CD4-positive, alpha-beta T cell treated with Interleukin-17A for 4 hours (primary cell): ENCODE measurements around the gene MARK2.

Source experiments
- DNase-seq: peaks from one replicate; pipeline ENCODE4 v3.0.0-alpha.2; 2020; ENCODE audit warnings: mixed read lengths

MARK2 gene

DNA sequence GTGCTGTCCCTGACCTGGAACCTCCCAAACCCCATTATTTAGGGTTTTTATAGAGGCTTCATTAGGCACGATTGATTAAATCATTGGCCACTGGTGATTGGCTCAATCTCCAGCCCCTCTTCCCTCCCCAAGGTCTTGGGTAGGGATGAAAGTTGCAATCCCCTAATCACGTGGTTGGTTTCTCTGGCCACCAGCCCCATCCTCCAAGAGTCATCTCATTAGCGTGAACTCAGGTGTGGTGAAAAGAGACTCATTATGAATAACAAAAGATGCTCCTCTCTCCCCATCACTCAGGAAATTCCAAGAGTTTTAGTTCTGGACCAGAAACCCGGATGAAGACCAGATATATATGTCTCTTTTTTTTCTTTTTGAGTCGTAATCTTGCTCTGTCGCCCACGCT lies 7.6 kb upstream of the MARK2 start:
- DNase-seq, result no peak

GRCh38 chr11:63832336-63832735 lies 6.6 kb upstream of the MARK2 start:
- DNase-seq, result no peak

- DNase-seq, result no peak
Observed at GRCh38 chr11:63833048-63833447, 5.9 kb upstream of the MARK2 start.

DNA sequence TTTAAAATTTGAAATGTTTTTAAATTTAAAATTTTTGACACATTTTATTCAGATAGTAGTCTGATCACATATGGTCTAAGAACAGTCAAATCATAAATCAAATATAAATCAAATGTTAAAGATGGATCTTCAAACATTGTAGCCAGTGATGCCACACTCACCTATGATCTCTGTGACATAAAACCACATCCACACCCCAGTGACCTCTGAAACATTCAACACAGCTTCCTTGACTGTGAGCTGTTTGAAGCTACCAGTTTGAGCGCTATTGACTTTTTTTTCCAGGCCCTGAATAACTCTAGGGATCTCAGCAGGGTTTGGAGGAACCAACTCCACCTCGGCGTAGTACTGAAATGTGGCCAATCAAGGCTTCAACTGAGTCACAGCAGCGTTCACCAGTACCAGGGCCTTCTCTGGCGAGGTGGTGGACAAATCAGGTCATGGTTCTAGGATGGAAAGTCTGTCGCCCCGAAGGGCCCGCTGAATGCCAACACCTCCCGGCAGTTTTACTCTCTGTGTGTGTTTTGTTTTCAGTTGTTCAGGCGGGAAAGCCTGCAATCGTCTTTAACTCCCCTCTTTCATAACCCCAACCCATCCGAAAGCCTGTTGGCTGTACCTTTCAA lies 4.3 kb upstream of the MARK2 start:
- no peak for DNase-seq

- no peak for DNase-seq
Observed at GRCh38 chr11:63835158-63835545, 3.8 kb upstream of the MARK2 start.

- peak; percentile 82 for DNase-seq
Observed at GRCh38 chr11:63837027-63837688, 1.8 kb upstream of the MARK2 start.

GRCh38 chr11:63837739-63838138 lies 1.2 kb upstream of the MARK2 start:
- no peak for DNase-seq

DNA sequence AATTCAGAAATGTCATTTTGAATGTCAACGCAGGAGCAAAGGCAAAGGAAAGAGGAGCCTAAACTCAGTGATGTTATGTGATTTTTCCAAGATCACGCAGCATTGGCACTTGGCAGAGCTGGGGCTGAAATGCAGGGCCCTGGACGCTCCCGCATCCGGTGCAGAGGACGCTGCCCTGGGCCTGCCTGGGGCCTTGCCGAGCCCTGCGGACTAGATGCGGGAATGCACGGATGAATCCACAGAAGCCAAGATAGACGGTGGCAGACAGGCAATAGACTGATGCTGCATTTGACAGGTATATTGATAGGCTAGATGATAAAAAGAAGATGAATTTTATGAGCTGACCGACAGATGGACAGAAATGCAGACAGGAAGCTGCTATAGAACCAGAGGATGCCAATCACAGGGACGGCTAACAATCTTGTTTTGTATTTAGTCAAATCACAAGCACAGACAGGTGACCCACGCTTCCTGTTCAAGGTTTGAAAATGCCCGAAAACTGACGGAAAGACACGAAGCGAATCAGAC lies 696 bp upstream of the MARK2 start:
- DNase-seq, result peak; percentile 11

GRCh38 chr11:63839508-63840355 lies 822 bp downstream of the MARK2 start:
- DNase-seq, result peak; percentile 32

GRCh38 chr11:63840356-63841060 lies 1.6 kb downstream of the MARK2 start:
- peak; percentile 21 for DNase-seq

DNA sequence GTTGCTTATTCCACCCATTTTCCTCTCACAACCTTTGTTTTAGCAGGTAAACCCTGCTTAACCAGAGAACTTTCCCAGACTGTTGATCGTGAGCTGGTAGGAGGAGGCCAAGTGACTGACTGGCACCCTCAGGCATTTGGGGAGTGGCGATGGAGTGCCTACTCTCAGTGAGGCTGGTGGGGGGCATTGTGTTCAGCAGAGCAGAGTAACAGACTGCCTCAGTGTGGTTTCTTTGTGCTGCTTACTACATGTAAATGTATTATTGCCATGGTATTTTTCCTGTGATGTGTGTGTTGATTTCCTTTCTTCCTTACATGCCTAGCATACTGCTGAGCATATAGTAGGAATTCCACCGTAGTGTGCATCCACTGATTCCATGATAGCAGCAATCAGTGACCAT lies 2.6 kb downstream of the MARK2 start:
- DNase-seq, result no peak

DNA sequence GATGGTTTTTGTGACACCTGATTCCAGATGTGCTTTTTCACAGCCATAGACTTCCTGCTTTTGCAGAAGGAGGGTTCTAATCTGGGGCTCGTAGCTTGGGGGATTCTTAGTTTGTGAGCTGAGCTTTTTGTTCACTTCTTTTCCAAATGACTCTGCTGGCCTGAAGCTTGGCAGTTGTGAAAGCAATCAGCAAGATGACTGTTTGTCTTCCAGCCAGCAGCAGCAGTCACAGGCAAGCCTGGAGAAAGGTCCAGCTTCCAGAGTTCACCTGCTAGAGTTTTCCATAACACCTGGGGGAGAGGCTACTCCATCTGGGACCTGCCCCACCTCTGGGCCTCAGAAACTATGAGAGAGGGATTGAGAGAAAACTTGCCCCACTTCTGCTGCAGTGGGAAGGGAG lies 4.1 kb downstream of the MARK2 start:
- no peak for DNase-seq

GRCh38 chr11:63844836-63845235 lies 5.9 kb downstream of the MARK2 start:
- no peak for DNase-seq

GRCh38 chr11:63845303-63845702 lies 6.4 kb downstream of the MARK2 start:
- DNase-seq, result no peak

DNA sequence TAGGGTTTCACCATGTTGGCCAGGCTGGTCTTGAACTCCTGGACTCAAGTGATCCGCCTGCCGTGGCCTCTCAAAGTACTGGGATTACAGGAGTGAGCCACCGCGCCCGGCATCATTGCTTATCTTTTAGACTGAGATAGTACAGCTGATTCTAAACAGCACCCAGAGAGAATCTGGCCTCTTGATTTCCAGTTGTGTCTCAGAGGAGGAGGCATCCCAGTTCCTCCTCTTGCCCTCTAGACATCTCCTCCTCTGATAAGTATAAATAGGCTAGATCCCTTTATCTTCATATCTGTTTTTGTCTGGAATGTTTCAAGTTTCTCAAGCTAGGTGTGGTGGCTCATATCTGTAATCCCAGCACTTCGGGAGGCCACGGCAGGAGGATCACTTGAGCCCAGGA lies 7.0 kb downstream of the MARK2 start:
- DNase-seq, result no peak

GRCh38 chr11:63846897-63847296 lies 8.0 kb downstream of the MARK2 start:
- DNase-seq, result no peak

- DNase-seq, result no peak
Observed at GRCh38 chr11:63847363-63847762, 8.5 kb downstream of the MARK2 start.

- DNase-seq, result no peak
Observed at GRCh38 chr11:63849691-63850090, 10.8 kb downstream of the MARK2 start.

DNA sequence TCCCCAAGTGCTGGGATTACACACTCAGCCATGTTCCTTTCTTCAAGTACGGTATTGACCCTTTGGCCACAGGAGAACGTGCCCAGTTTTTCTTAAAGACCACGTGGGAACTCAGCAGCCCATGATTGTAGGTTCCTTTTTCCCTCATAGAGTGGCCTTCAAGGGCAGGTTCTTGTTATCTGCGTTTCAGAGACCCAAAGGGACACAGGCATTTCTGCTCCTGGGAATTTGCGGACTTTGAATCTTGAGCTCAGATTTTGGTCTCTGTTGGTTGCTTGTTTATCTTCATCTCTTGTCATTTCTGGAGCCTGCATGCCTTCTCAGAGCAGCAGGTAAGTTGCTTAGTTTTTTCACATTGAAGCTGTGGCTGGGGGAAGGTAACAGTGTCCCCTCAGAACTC lies 12.0 kb downstream of the MARK2 start:
- DNase-seq, result no peak

- no peak for DNase-seq
Observed at GRCh38 chr11:63851364-63851763, 12.5 kb downstream of the MARK2 start.

- DNase-seq, result no peak
Observed at GRCh38 chr11:63853476-63853875, 14.6 kb downstream of the MARK2 start.

GRCh38 chr11:63854696-63855095 lies 15.8 kb downstream of the MARK2 start:
- DNase-seq, result no peak

GRCh38 chr11:63855975-63856374 lies 17.1 kb downstream of the MARK2 start:
- DNase-seq, result no peak
